Right ventricle myocardium superior (tissue), 1 donor: ENCODE data around the gene ST3GAL5. TPM values are rescaled to one million over a fixed set of nuclear protein-coding genes. Genes with fewer than 3 reads are reported as not detected.

Experiments
- ATAC-seq: fragments of 200-7000 bp; cut with Tn5 transposase; one replicate; pipeline ENCODE4 v1.9.1; 2020; ENCODE audit warnings: mild to moderate bottlenecking; ENCODE audit not compliant: poor library complexity
- DNase-seq: peaks from one replicate; pipeline ENCODE4 v3.0.0-alpha.2; 2020
- intact Hi-C: fragments of 100-400 bp; cut with DNase I; formaldehyde crosslinking; loops from one replicate; pipeline ENCODE4 v1.11.2; 2022
- total RNA-seq: library from RNA; stranded (reverse); fragmentation: NEBNext Ultra II Directional; extraction: Animal tissue kit (Norgen Biotek cat#: 25700); gene quantifications from one replicate; pipeline ENCODE4 v1.2.1, GENCODE V29; 2021
- donor health status: DM: no; HTN: yes; CAD: no; lungs with severe emphysema.

ST3GAL5 gene
- total RNA-seq, 1 donor from 2014 or later = 5.0 TPM

DNA sequence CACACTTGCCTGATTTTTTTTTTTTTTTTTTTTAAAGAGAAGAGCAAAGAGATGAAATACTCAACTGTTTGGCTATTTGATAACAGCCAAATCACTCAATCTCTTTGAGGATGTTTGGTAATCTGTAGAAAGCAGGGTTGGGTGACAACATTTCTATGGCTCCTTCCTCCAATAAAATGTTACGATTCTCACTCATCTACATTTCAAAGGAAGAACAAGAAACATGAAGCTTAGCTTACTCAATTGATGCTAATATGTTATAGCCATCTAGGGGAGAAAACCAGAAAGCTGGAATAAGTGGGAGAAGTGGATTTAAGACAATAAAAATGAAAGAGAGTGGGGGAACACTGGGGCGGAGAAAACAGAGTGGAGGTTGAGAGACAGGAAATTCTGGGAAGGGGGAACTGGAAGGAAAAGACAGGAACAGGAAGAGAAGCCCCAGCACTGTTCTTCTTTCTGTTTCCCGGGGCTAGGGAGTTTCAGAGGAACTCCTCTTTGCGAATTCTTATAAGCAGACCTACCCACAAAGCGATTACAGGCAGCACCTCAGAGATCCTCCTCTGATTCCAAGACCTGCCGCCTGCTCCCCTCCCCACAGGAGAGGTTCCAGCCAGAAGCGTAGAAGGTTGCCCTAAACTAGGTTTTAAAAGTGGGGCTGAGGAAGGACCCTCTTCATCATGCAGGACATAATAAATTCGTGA is 13.3 kb downstream of the ST3GAL5 start:
- ATAC-seq (no peak), DNase-seq (no peak)
- intact Hi-C loops = no loop called here

- ATAC-seq (no peak), DNase-seq (no peak)
- intact Hi-C loops = no loop called here
Measured at GRCh38 chr2:85873679-85874078, 15.1 kb downstream of the ST3GAL5 start.

- intact Hi-C loops = no loop called here
- no peak for DNase-seq
Measured at GRCh38 chr2:85872536-85873161, 16.1 kb downstream of the ST3GAL5 start.

GRCh38 chr2:85871494-85872164 is 17.2 kb downstream of the ST3GAL5 start:
- intact Hi-C loops = no loop called here
- ATAC-seq = no peak

More at GRCh38 chr2:85872536-85873161, 16.1 kb downstream of the ST3GAL5 start:
- ATAC-seq = no peak

GRCh38 chr2:85868822-85869221 is 20.0 kb downstream of the ST3GAL5 start:
- intact Hi-C loops = no loop called here
- no peak for ATAC-seq
- DNase-seq = no peak

More at GRCh38 chr2:85871494-85872164, 17.2 kb downstream of the ST3GAL5 start:
- DNase-seq = no peak

DNA sequence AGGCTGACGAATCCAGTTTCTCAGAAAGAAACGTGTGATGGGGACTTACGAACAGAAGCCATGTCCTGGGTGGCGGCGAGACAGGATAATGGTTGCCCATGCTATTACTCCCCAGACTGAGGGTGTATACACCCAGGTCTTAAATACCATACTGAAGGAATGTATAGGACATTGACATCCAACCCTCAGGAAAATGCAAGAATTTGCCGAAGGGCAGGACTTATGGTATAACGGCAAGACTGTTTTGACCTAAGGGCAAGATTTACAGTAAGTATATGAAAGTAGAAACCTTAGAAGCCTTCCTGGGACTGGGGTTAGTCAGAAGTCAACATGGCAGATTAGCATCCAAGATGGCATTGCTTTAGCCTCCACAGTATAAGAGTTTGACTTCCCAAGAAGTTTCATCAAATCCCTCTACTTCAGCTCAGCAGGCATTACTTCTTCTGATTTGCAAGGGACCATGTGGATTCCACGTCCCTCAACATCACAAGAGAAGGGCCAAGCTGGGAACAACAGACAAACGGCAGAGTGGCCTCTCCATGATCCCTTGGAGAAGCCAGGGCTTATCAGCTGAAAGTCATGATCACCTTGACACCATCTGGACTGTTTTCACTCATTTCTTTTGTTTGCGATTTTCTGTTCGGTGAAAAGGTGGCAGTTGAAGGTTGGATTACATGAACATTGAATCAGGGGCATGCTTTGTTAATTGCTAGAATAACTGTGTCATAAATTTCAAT is 21.1 kb downstream of the ST3GAL5 start:
- intact Hi-C loops = no loop called here
- DNase-seq (no peak), ATAC-seq (no peak)

DNA sequence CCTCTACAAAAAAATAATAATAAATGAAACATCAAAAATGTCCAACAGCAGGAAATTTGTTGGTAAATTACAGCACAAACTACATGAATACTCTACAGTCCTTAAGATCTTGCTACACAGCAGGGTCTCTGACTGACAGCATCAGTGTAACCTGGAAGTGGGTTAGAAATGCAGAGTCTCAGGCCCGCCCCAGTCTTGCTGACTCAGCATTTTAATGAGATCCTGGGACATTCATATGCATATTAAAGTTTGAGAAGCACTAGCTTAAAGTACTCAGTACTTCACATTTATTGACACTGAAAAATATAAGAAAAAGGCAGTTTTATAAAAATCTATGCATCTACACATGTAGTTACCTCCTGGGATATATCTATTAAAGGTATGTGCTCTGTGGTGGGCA is 21.7 kb downstream of the ST3GAL5 start:
- intact Hi-C loops = no loop called here
- ATAC-seq (no peak), DNase-seq (no peak)

- intact Hi-C loops = no loop called here
- DNase-seq (no peak), ATAC-seq (no peak)
Measured at GRCh38 chr2:85866165-85866659, 22.6 kb downstream of the ST3GAL5 start.

DNA sequence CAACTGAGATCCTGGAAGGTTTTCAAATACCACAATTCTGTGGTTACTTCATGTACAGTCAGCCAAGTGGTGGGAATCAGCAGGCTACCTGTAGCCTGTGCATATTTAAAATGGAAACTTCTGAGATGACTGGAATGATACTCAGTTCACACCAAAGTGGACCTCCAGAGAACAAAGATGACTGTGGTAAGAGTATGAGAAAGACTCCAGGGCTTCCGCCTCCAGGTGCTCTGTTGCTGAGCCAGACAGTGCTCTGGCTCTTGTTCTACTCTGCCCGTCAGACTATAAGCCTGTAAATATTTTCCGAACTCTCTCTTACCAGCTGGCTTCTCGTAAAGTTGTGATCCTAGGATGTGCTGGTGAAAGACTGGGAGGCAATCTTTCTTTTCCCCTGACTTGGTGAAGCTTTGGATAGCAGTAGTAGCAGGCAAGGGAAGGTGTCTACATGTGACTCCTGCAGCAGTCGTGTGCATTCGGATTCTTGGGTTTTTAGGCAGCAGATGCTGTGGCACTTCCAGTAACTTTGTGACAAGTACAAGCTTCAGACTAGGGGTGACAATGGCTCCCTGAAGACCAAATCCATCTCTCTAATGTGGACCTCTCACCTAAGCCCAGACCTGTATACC is 23.1 kb downstream of the ST3GAL5 start:
- intact Hi-C loops = no loop called here
- no peak for DNase-seq
- no peak for ATAC-seq

- ATAC-seq (no peak), DNase-seq (no peak)
- intact Hi-C loops = no loop called here
Measured at GRCh38 chr2:85864654-85865053, 24.1 kb downstream of the ST3GAL5 start.

GRCh38 chr2:85862426-85862825 is 26.4 kb downstream of the ST3GAL5 start:
- intact Hi-C loops = no loop called here
- DNase-seq (no peak), ATAC-seq (no peak)

DNA sequence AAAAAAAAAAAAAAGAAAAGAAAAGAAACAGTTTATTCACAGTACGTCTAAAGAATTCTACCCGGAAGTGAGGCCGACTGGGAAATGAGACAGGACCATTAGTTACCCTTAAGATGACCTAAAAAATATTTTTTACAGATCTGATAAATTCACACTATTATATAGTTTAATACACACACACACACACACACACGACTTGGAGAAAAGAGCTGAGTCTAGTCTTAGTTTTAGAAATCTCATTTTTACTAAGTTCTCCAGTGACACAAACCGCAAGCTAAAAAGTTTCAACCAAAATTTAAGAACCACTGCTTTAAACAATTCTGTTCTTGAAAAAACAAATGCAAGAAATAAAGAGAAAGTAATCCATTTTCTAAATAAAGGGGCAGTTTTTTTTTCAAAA is 27.1 kb downstream of the ST3GAL5 start:
- intact Hi-C loops = no loop called here
- DNase-seq (no peak), ATAC-seq (no peak)

GRCh38 chr2:85861180-85861579 is 27.6 kb downstream of the ST3GAL5 start:
- intact Hi-C loops = no loop called here
- no peak for ATAC-seq
- no peak for DNase-seq

DNA sequence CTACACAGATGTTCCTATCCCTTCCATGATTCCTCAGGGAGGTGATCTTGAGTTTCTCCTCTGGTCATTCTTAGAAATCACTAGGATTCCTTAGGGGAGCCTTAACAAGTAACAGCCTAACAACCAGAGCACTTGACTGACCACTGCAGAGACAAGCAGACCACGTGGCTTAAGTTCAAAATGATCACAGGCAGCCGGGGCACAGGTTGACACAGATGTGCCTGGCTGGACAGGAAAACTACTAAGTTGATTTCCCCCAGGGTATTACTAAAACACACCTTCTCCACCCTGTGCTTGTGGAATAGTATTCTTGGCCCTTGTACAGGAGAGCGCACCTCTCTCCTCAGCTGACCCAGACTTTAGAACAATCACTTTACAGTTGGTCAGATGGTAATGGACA is 29.9 kb downstream of the ST3GAL5 start:
- DNase-seq (no peak), ATAC-seq (no peak)
- intact Hi-C loops = no loop called here

GRCh38 chr2:85854897-85855296 is 33.9 kb downstream of the ST3GAL5 start:
- intact Hi-C loops = no loop called here
- no peak for ATAC-seq
- no peak for DNase-seq

DNA sequence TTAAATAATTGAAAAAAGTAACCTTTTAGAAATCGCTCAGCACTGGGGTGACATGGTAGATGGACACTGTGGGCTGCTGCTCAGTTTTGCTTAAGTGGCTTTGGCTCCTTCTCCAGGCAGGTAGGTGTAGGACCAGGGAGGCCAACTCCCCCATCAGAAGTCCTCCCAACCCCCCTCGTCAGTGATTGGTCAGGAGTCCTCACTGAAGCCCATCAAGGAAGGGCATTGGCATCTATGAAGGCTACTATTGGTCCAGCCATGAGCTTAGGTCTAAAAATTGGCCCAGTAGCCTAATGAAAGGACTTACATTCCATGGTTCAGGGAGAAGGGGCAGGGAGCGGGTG is 34.7 kb downstream of the ST3GAL5 start:
- ATAC-seq (no peak), DNase-seq (no peak)
- intact Hi-C loops = no loop called here

GRCh38 chr2:85853499-85854165 is 35.2 kb downstream of the ST3GAL5 start:
- no peak for DNase-seq
- intact Hi-C loops = no loop called here
- ATAC-seq = no peak

- intact Hi-C loops = no loop called here
- ATAC-seq (peak; percentile 60), DNase-seq (peak; percentile 62)
Measured at GRCh38 chr2:85852937-85853498, 35.8 kb downstream of the ST3GAL5 start.
